Gastroesophageal sphincter (tissue), 4 donors: ENCODE measurements around the gene TAS1R3. TPM values are rescaled to one million over a fixed set of nuclear protein-coding genes. Genes with fewer than 3 reads are reported as not detected.

ENCODE experiments used
- ATAC-seq: fragments of 150-250 bp; one replicate; pipeline ENCODE4 v1.9.1; 2016; ENCODE audit warnings: mild to moderate bottlenecking, moderate library complexity
- H3K27ac ChIP-seq, 4 donors: fragments of 200-600 bp; sonication (generic) in 3 of 4; 1 replicate in 3 of 4; 2 replicates in 1 of 4; pipeline ENCODE4 v1.5.1; 2016 to 2019
- H3K27me3 ChIP-seq: fragments of 200-600 bp; sonication (generic); one replicate; pipeline ENCODE4 v1.5.1; 2019
- H3K36me3 ChIP-seq, 2 donors: fragments of 200-600 bp; sonication (generic); one replicate each; pipeline ENCODE4 v1.5.1; 2019; ENCODE audit warnings: control low read depth in 1 of 2
- H3K4me1 ChIP-seq, 3 donors: fragments of 200-600 bp; sonication (generic); 1 replicate in 2 of 3; 2 replicates in 1 of 3; pipeline ENCODE4 v1.5.1; 2016 to 2019; ENCODE audit warnings: control low read depth in 2 of 3
- H3K4me3 ChIP-seq, 2 donors: fragments of 200-600 bp; sonication (generic); one replicate each; pipeline ENCODE4 v1.5.1; 2019; ENCODE audit warnings: mild to moderate bottlenecking in 1 of 2, moderate library complexity in 1 of 2
- H3K9me3 ChIP-seq, 3 donors: fragments of 200-600 bp; sonication (generic); one replicate each; pipeline ENCODE4 v1.5.1; 2017 to 2019; ENCODE audit warnings: control low read depth in 2 of 3
- EP300 ChIP-seq: sonication (generic); formaldehyde crosslinking; IDR thresholded peaks from one replicate; pipeline ENCODE4 v1.6.1; 2017; ENCODE audit warnings: antibody characterized with exemption, mild to moderate bottlenecking
- POLR2A ChIP-seq, 2 donors: fragments of 450-650 bp; IDR thresholded peaks; one replicate each; pipeline ENCODE4 v1.6.1; 2017; ENCODE audit warnings: antibody characterized with exemption in 2 of 2, mild to moderate bottlenecking in 2 of 2, moderate library complexity in 1 of 2
- POLR2AphosphoS5 ChIP-seq: sonication (generic); formaldehyde crosslinking; IDR thresholded peaks from one replicate; pipeline ENCODE4 v1.6.1; 2017; ENCODE audit warnings: antibody characterized with exemption
- WGBS, 2 donors: methylation state at CpG; one replicate each; pipeline ENCODE4 v1.1.5; 2018; ENCODE audit warnings: low coverage in 1 of 2; 5-methylcytosine and 5-hydroxymethylcytosine counted together
- total RNA-seq, 4 donors: library from RNA; depleted of rRNA; stranded (reverse); fragments of >200 nt; gene quantifications; one replicate each; pipeline ENCODE4 v1.1.0, GENCODE V29; 2016
- TF ChIP-seq, protein P1 (sequence below), 4 experiments: fragments of 200-600 bp in 2 of 4; fragments of 450-650 bp in 2 of 4; sonication (generic) in 1 of 4; IDR thresholded peaks; one replicate each; pipeline ENCODE4 v1.5.1; 2017 to 2019; ENCODE audit warnings: antibody characterized with exemption in 4 of 4, mild to moderate bottlenecking in 2 of 4, moderate library complexity in 2 of 4

TAS1R3 gene
- total RNA-seq, 4 donors from 2014 or later = 0.12 to 0.54 (median 0.40) TPM; not detected in 1

- 53 to 74% methylated on average over 3 to 4 of the region's 16 CpGs for WGBS, 2 donors
- ATAC-seq = peak; percentile 16
- Histone ChIP-seq H3K36me3 (peaks cover 0 to 33% of the 10 kb centered on the region in 2 donors), H3K27me3 (no peaks in the 10 kb centered on the region), H3K4me3 (peak overlapping the region; percentile 51 to 87), H3K4me1 (peaks cover 0 to 68% (median 40%) of the 10 kb centered on the region in 3 donors), H3K27ac (peak overlapping the region; percentile 39 to 92 (median 88)), H3K9me3 (no peaks in the 10 kb centered on the region)
- TF ChIP-seq EP300 (no peak), POLR2AphosphoS5 (no peak), POLR2A (IDR thresholded peaks at IDR 0.05) (no peak)
- TF ChIP-seq, protein P1, sequence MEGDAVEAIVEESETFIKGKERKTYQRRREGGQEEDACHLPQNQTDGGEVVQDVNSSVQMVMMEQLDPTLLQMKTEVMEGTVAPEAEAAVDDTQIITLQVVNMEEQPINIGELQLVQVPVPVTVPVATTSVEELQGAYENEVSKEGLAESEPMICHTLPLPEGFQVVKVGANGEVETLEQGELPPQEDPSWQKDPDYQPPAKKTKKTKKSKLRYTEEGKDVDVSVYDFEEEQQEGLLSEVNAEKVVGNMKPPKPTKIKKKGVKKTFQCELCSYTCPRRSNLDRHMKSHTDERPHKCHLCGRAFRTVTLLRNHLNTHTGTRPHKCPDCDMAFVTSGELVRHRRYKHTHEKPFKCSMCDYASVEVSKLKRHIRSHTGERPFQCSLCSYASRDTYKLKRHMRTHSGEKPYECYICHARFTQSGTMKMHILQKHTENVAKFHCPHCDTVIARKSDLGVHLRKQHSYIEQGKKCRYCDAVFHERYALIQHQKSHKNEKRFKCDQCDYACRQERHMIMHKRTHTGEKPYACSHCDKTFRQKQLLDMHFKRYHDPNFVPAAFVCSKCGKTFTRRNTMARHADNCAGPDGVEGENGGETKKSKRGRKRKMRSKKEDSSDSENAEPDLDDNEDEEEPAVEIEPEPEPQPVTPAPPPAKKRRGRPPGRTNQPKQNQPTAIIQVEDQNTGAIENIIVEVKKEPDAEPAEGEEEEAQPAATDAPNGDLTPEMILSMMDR (IDR thresholded peaks at IDR 0.05) = no peak
Observed at GRCh38 chr1:1325288-1326074, 5.6 kb upstream of the TAS1R3 start.

GRCh38 chr1:1326075-1326605 lies 4.9 kb upstream of the TAS1R3 start:
- H3K4me1 ChIP-seq = peaks cover 0 to 68% (median 40%) of the 10 kb centered on the region in 3 donors
- peak overlapping the region in 1 of 2 donors; percentile 87 for H3K4me3 ChIP-seq
- peak overlapping the region in 2 of 4 donors; percentile 84 to 92 for H3K27ac ChIP-seq
- TF ChIP-seq POLR2AphosphoS5 (no peak), POLR2A (IDR thresholded peaks at IDR 0.05) (no peak), EP300 (no peak)
- TF ChIP-seq, protein P1 (IDR thresholded peaks at IDR 0.05) = no peak
- H3K27me3 ChIP-seq = no peaks in the 10 kb centered on the region
- H3K9me3 ChIP-seq = no peaks in the 10 kb centered on the region
- 47 to 50% methylated on average over 2 to 3 of the region's 8 CpGs for WGBS, 2 donors
- H3K36me3 ChIP-seq = peaks cover 0 to 29% of the 10 kb centered on the region in 2 donors
- no peak for ATAC-seq

DNA sequence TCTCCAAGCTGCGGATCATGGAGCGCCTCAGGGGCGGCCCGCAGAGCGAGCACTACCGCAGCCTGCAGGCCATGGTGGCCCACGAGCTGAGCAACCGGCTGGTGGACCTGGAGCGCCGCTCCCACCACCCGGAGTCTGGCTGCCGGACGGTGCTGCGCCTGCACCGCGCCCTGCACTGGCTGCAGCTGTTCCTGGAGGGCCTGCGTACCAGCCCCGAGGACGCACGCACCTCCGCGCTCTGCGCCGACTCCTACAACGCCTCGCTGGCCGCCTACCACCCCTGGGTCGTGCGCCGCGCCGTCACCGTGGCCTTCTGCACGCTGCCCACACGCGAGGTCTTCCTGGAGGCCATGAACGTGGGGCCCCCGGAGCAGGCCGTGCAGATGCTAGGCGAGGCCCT lies 3.8 kb upstream of the TAS1R3 start:
- no peaks in the 10 kb centered on the region for H3K27me3 ChIP-seq
- H3K4me1 ChIP-seq = peaks cover 0 to 61% (median 30%) of the 10 kb centered on the region in 3 donors
- WGBS, 2 donors = no CpG with 5 or more reads among the region's 40 CpGs
- H3K36me3 ChIP-seq = peaks cover 0 to 29% of the 10 kb centered on the region in 2 donors
- no peak overlapping the region for H3K27ac ChIP-seq
- H3K4me3 ChIP-seq = no peak overlapping the region
- H3K9me3 ChIP-seq = no peaks in the 10 kb centered on the region
- TF ChIP-seq POLR2AphosphoS5 (no peak), POLR2A (IDR thresholded peaks at IDR 0.05) (no peak), EP300 (no peak)
- TF ChIP-seq, protein P1 (IDR thresholded peaks at IDR 0.05) = no peak
- no peak for ATAC-seq

GRCh38 chr1:1328254-1328653 lies 2.8 kb upstream of the TAS1R3 start:
- ATAC-seq = no peak
- no peak overlapping the region for H3K4me3 ChIP-seq
- peaks cover 0 to 51% (median 23%) of the 10 kb centered on the region in 3 donors for H3K4me1 ChIP-seq
- no peaks in the 10 kb centered on the region for H3K27me3 ChIP-seq
- no CpG with 5 or more reads among the region's 15 CpGs for WGBS, 2 donors
- peaks cover 0 to 29% of the 10 kb centered on the region in 2 donors for H3K36me3 ChIP-seq
- H3K27ac ChIP-seq = no peak overlapping the region
- no peaks in the 10 kb centered on the region for H3K9me3 ChIP-seq
- TF ChIP-seq, protein P1 (IDR thresholded peaks at IDR 0.05) = no peak
- no peak for TF ChIP-seq EP300
- TF ChIP-seq POLR2A (IDR thresholded peaks at IDR 0.05) = no peak
- TF ChIP-seq POLR2AphosphoS5 = no peak
